ENCODE results near the gene UAP1. TPM values are rescaled to one million over a fixed set of nuclear protein-coding genes. Genes with fewer than 3 reads are reported as not detected.

The UAP1 gene
- total RNA-seq, 2 donors from 2014 or later, result 57.9 to 66.6 TPM

DNA sequence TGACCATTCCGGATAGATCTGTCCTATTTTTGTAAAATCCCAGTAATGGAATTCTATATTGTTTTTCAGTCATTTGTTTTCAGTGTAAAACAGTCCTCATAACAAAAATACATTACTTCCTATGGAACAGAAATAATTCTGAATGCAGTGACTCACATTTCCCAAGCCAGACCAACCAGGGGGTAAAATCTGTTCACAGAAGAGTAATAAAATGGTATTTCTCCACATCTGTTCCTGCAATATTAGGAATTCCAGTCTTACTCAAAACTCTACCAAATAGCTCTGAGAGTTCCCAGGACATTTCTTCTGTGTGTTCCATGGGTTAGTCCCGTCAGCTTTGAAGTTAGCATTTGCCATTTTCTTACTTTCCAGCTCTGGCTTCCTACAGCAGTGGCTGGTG, 68.1 kb downstream of the UAP1 start:
- H3K27ac ChIP-seq, result no peak overlapping the region
- H3K4me3 ChIP-seq, result no peak overlapping the region
- TF ChIP-seq, protein P1, sequence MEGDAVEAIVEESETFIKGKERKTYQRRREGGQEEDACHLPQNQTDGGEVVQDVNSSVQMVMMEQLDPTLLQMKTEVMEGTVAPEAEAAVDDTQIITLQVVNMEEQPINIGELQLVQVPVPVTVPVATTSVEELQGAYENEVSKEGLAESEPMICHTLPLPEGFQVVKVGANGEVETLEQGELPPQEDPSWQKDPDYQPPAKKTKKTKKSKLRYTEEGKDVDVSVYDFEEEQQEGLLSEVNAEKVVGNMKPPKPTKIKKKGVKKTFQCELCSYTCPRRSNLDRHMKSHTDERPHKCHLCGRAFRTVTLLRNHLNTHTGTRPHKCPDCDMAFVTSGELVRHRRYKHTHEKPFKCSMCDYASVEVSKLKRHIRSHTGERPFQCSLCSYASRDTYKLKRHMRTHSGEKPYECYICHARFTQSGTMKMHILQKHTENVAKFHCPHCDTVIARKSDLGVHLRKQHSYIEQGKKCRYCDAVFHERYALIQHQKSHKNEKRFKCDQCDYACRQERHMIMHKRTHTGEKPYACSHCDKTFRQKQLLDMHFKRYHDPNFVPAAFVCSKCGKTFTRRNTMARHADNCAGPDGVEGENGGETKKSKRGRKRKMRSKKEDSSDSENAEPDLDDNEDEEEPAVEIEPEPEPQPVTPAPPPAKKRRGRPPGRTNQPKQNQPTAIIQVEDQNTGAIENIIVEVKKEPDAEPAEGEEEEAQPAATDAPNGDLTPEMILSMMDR (IDR thresholded peaks at IDR 0.05), result no peak
- no peak for TF ChIP-seq POLR2A (IDR thresholded peaks at IDR 0.05)
- no peaks in the 10 kb centered on the region for H3K9me3 ChIP-seq
- DNase-seq, result no peak
- H3K36me3 ChIP-seq (replicated peaks in 1 of 2; ENCODE audit: insufficient read depth in 1 of 2, low read depth in 2 of 2), result no peaks in the 10 kb centered on the region
- H3K4me1 ChIP-seq, result no peaks in the 10 kb centered on the region
- ATAC-seq, result no peak
- intact Hi-C loops (cut with DNase I), result no loop called here
- no peaks in the 10 kb centered on the region for H3K27me3 ChIP-seq
- 83 to 95% methylated on average over 2 of the region's 2 CpGs for WGBS, 2 donors

DNA sequence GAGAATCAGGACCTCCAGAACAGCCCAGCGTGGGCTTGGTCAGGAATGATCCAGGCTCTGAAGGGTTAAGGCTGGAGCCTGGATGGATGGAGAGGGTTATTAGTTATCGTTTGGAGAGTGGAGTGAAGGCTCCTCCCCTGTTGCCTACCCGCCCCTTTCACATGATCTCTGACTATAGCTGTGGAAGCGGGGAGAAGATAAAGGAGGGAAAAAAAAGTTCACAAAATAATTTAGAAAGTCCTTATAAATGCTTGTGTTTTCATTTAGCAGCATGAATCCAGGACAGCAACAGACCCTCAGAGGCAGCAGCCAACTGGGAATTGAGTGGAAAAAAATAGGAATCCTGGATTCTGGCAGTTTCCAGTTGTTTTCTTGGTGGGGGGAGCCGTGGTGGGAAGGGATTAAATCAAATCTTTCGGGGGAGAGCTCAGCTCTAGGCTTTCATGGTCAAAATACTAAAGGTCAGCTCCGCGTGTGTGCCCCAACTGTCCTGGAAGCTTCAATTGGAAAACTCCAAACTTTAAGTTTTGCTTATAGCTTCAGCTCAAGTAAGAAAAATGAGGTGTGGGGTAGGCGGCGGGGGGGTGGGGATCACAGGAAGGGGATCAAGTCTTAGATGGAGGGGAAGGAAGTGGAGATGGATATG, 70.1 kb downstream of the UAP1 start:
- peak overlapping the region in 1 of 4 donors; percentile 50 for H3K27ac ChIP-seq
- DNase-seq (no peak), ATAC-seq (no peak)
- no peaks in the 10 kb centered on the region for H3K9me3 ChIP-seq
- H3K36me3 ChIP-seq (replicated peaks in 1 of 2; ENCODE audit: insufficient read depth in 1 of 2, low read depth in 2 of 2), result no peaks in the 10 kb centered on the region
- WGBS, 2 donors, result 51 to 56% methylated on average over 10 of the region's 10 CpGs
- intact Hi-C loops (cut with DNase I), result no loop called here
- H3K4me1 ChIP-seq, result no peaks in the 10 kb centered on the region
- TF ChIP-seq, protein P1 (IDR thresholded peaks at IDR 0.05), result no peak
- TF ChIP-seq POLR2A (IDR thresholded peaks at IDR 0.05), result no peak
- no peak overlapping the region for H3K4me3 ChIP-seq
- H3K27me3 ChIP-seq, result no peaks in the 10 kb centered on the region

DNA sequence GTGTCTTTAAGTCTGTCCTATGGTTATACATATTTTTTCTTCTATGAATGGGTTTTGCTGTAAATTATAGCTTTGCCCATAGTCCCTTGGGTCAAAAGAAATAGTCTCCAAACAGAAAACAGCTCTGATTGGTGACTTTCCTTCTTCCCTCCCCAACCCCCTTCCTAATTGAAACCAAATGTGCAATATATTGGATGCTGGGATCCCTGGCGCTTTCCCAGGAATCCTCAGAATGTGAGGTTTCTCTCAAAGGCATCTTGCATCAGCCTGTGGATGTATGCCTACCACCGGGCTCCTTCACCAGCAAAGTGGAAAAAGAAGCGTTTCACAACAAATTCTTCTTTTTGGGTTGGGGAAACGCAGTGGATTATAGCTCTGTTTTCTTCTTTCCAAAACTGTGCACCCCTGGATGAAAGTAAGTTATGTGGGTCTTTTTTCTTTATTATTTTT, 70.7 kb downstream of the UAP1 start, which contains the start of gene DDR2:
DDR2 (plus strand) TSS at position 248 of the 450 bp plus-strand sequence. CDS start 86,600 bp downstream, outside the sequence.
- WGBS, 2 donors, result 72 to 76% methylated on average over 4 of the region's 4 CpGs
- H3K9me3 ChIP-seq, result no peaks in the 10 kb centered on the region
- H3K27ac ChIP-seq, result peak within 1 kb of the TSS in 2 of 4 donors; percentile 41 to 50
- no peak within 1 kb of the TSS for H3K4me3 ChIP-seq
- no peaks in the 10 kb centered on the region for H3K4me1 ChIP-seq
- peak; percentile 24 to 59 (median 42) for DNase-seq
- H3K27me3 ChIP-seq, result no peaks in the 10 kb centered on the region
- no peak for TF ChIP-seq POLR2A (IDR thresholded peaks at IDR 0.05)
- TF ChIP-seq, protein P1 (IDR thresholded peaks at IDR 0.05), result no peak
- ATAC-seq, result peak; percentile 63
- H3K36me3 ChIP-seq (replicated peaks in 1 of 2; ENCODE audit: insufficient read depth in 1 of 2, low read depth in 2 of 2), result no peaks in the 10 kb centered on the region
- intact Hi-C loops (cut with DNase I), result no loop called here

DNA sequence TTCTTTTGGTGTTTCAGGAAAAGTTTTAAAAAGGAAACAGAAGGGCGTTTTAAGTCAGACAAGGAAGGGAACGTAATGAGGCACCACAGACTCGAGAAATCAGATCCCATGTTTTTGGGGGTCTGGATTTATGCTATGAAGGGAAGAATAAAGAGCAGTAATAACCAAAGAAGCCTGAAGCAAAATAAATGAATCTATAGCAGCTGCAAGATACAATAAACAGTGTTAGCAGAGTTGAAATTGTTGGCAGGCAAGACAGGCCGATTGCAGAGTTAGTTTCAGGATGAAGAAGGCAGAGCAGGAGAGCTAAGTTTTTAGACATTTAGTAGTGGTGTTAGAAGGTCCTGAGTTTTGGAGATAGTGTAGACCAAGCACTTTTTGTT, 71.2 kb downstream of the UAP1 start:
- DNase-seq (no peak), ATAC-seq (no peak)
- H3K27ac ChIP-seq, result peak overlapping the region in 2 of 4 donors; percentile 41 to 45
- H3K4me1 ChIP-seq, result no peaks in the 10 kb centered on the region
- H3K4me3 ChIP-seq, result no peak overlapping the region
- H3K36me3 ChIP-seq (replicated peaks in 1 of 2; ENCODE audit: insufficient read depth in 1 of 2, low read depth in 2 of 2), result no peaks in the 10 kb centered on the region
- no peaks in the 10 kb centered on the region for H3K27me3 ChIP-seq
- intact Hi-C loops (cut with DNase I), result no loop called here
- no peaks in the 10 kb centered on the region for H3K9me3 ChIP-seq
- TF ChIP-seq, protein P1 (IDR thresholded peaks at IDR 0.05), result no peak
- TF ChIP-seq POLR2A (IDR thresholded peaks at IDR 0.05), result no peak
- 58 to 79% methylated on average over 4 of the region's 4 CpGs for WGBS, 2 donors

Measured in body of pancreas (tissue), 4 donors.